Measurements from ENCODE around the gene RRAS2.

DNA sequence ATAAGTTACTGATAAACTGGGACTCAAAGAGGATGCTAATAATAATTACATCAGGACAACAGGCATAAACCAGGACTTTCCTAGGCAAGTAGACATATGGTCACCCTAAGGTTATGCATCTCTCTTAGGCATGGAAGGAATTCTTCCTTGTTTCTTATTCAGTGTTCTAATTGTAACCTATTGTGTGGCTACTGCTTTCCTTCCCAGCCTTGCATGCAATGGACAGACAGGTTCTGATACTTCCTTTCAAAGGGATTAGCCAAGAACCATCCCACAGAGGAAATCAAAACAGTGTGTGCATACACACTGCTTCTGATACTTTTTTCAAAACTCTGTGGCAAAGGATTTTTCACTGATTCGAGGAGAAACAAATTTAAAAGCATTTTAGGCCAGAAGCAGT, 48.3 kb downstream of the RRAS2 start:
- TF ChIP-seq, protein P1, sequence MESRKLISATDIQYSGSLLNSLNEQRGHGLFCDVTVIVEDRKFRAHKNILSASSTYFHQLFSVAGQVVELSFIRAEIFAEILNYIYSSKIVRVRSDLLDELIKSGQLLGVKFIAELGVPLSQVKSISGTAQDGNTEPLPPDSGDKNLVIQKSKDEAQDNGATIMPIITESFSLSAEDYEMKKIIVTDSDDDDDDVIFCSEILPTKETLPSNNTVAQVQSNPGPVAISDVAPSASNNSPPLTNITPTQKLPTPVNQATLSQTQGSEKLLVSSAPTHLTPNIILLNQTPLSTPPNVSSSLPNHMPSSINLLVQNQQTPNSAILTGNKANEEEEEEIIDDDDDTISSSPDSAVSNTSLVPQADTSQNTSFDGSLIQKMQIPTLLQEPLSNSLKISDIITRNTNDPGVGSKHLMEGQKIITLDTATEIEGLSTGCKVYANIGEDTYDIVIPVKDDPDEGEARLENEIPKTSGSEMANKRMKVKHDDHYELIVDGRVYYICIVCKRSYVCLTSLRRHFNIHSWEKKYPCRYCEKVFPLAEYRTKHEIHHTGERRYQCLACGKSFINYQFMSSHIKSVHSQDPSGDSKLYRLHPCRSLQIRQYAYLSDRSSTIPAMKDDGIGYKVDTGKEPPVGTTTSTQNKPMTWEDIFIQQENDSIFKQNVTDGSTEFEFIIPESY (IDR thresholded peaks at IDR 0.05; ENCODE audit: borderline replicate concordance, low read depth): no peak
- TF ChIP-seq POLR2AphosphoS5 (IDR thresholded peaks at IDR 0.05; ENCODE audit: low read depth, low read length): no peak
- TF ChIP-seq, protein P2, sequence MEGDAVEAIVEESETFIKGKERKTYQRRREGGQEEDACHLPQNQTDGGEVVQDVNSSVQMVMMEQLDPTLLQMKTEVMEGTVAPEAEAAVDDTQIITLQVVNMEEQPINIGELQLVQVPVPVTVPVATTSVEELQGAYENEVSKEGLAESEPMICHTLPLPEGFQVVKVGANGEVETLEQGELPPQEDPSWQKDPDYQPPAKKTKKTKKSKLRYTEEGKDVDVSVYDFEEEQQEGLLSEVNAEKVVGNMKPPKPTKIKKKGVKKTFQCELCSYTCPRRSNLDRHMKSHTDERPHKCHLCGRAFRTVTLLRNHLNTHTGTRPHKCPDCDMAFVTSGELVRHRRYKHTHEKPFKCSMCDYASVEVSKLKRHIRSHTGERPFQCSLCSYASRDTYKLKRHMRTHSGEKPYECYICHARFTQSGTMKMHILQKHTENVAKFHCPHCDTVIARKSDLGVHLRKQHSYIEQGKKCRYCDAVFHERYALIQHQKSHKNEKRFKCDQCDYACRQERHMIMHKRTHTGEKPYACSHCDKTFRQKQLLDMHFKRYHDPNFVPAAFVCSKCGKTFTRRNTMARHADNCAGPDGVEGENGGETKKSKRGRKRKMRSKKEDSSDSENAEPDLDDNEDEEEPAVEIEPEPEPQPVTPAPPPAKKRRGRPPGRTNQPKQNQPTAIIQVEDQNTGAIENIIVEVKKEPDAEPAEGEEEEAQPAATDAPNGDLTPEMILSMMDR (IDR thresholded peaks at IDR 0.05): no peak
- TF ChIP-seq, protein P3, sequence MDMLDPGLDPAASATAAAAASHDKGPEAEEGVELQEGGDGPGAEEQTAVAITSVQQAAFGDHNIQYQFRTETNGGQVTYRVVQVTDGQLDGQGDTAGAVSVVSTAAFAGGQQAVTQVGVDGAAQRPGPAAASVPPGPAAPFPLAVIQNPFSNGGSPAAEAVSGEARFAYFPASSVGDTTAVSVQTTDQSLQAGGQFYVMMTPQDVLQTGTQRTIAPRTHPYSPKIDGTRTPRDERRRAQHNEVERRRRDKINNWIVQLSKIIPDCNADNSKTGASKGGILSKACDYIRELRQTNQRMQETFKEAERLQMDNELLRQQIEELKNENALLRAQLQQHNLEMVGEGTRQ (IDR thresholded peaks at IDR 0.05; ENCODE audit: borderline replicate concordance, low read depth, low read length): no peak
- TF ChIP-seq SMC3 (IDR thresholded peaks at IDR 0.05; ENCODE audit: low read depth, low read length): no peak
- TF ChIP-seq GABPA (IDR thresholded peaks at IDR 0.05; ENCODE audit: low read depth): no peak
- TF ChIP-seq FOSL2 (IDR thresholded peaks at IDR 0.05; ENCODE audit: borderline replicate concordance, low read depth): no peak
- no peak for TF ChIP-seq TEAD4 (IDR thresholded peaks at IDR 0.05; ENCODE audit: borderline replicate concordance, insufficient read depth)
- no peak for TF ChIP-seq EP300 (IDR thresholded peaks at IDR 0.05; ENCODE audit: borderline replicate concordance in 1 of 2, low read depth in 1 of 2, low read length in 1 of 2)
- no peak for TF ChIP-seq EZH2phosphoT487 (IDR thresholded peaks at IDR 0.05; ENCODE audit: borderline replicate concordance, low read depth)
- TF ChIP-seq, protein P4, sequence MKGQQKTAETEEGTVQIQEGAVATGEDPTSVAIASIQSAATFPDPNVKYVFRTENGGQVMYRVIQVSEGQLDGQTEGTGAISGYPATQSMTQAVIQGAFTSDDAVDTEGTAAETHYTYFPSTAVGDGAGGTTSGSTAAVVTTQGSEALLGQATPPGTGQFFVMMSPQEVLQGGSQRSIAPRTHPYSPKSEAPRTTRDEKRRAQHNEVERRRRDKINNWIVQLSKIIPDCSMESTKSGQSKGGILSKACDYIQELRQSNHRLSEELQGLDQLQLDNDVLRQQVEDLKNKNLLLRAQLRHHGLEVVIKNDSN (IDR thresholded peaks at IDR 0.05; ENCODE audit: borderline replicate concordance, low read depth): no peak

Measured in SK-N-SH (cell line).